ENCODE results near the gene SPG11.

- peak; percentile 59; the same call in 1 of the 2 replicates for TF ChIP-seq CTCF (IDR thresholded peaks at IDR 0.05)
- no peak for TF ChIP-seq POLR2AphosphoS5 (IDR thresholded peaks at IDR 0.05; ENCODE audit: low read depth, low read length)
- no peak for TF ChIP-seq REST (IDR thresholded peaks at IDR 0.05; ENCODE audit: insufficient read depth in 1 of 2, low read depth in 2 of 2, low read length in 1 of 2)
- TF ChIP-seq SIN3A (IDR thresholded peaks at IDR 0.05; ENCODE audit: borderline replicate concordance, insufficient read depth, low read depth, low read length): no peak
- no peak for TF ChIP-seq TCF7L2 (IDR thresholded peaks at IDR 0.05; ENCODE audit: low read depth, low read length)
Measured at GRCh38 chr15:44545913-44546802, 117.3 kb downstream of the SPG11 start.

All from Panc1 (cell line).